ENCODE measurements around the gene SPAG7.

SPAG7 gene

DNA sequence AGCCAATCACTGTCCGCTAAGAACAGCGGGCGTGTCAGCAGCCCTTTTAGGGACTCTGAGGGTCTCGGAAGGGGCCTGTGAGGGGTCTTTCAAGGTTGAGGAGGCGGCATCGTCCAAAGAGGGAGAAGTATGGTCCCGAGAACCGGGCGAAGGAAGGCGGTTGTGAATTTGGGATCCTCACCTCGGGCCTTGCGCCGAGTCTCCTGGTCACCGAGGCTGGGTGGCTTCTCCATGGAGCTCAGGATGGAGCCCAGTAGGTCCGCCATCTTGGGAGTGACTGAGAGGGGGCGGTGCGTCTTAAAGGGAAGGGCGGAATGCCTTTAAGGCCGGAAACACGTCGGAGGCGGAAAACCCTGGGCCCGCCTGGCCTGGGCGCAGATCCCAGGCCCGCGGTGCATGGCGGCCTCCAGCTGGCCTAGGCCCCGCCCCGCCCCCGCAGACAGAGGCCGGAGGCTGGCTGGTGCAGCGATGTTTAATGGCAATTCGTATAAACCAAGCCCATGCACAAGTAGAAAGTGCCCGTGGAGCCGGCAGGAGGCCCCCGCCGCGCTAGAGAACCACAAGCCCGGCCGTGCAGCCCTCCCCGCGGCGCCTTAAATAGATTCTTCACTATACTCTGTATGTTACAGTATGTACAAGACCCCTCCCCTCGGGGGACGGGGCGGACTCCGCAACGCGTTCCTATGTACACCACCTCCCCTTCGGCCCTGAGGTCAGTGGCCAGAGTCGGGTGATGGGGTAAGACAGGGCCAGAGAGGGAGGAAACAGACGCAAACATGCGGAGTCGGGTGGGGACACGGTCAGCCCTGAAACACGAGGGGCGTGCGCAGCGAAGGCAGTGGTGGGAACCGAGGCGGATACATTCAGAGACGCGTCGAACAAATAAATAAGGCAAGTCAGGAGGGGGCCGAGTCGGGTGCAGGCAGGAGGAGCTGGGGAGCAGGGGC, at the start of gene SPAG7 (continued):
- TF ChIP-seq, protein P1, sequence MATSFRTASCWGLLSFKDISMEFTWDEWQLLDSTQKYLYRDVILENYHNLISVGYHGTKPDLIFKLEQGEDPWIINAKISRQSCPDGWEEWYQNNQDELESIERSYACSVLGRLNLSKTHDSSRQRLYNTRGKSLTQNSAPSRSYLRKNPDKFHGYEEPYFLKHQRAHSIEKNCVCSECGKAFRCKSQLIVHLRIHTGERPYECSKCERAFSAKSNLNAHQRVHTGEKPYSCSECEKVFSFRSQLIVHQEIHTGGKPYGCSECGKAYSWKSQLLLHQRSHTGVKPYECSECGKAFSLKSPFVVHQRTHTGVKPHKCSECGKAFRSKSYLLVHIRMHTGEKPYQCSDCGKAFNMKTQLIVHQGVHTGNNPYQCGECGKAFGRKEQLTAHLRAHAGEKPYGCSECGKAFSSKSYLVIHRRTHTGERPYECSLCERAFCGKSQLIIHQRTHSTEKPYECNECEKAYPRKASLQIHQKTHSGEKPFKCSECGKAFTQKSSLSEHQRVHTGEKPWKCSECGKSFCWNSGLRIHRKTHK (tag by site-specific recombination; IDR thresholded peaks at IDR 0.05) = no peak
- TF ChIP-seq ZBTB8A (tag by site-specific recombination; IDR thresholded peaks at IDR 0.05) = peak; percentile 79
- TF ChIP-seq, protein P2, sequence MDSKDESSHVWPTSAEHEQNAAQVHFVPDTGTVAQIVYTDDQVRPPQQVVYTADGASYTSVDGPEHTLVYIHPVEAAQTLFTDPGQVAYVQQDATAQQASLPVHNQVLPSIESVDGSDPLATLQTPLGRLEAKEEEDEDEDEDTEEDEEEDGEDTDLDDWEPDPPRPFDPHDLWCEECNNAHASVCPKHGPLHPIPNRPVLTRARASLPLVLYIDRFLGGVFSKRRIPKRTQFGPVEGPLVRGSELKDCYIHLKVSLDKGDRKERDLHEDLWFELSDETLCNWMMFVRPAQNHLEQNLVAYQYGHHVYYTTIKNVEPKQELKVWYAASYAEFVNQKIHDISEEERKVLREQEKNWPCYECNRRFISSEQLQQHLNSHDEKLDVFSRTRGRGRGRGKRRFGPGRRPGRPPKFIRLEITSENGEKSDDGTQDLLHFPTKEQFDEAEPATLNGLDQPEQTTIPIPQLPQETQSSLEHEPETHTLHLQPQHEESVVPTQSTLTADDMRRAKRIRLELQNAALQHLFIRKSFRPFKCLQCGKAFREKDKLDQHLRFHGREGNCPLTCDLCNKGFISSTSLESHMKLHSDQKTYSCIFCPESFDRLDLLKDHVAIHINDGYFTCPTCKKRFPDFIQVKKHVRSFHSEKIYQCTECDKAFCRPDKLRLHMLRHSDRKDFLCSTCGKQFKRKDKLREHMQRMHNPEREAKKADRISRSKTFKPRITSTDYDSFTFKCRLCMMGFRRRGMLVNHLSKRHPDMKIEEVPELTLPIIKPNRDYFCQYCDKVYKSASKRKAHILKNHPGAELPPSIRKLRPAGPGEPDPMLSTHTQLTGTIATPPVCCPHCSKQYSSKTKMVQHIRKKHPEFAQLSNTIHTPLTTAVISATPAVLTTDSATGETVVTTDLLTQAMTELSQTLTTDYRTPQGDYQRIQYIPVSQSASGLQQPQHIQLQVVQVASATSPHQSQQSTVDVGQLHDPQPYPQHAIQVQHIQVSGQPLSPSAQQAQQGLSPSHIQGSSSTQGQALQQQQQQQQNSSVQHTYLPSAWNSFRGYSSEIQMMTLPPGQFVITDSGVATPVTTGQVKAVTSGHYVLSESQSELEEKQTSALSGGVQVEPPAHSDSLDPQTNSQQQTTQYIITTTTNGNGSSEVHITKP (tag by site-specific recombination; IDR thresholded peaks at IDR 0.05) = no peak
- TF ChIP-seq ZNF121 (tag by site-specific recombination; IDR thresholded peaks at IDR 0.05) = no peak
- TF ChIP-seq IKZF3 (tag by site-specific recombination; IDR thresholded peaks at IDR 0.05) = peak; percentile 82
- TF ChIP-seq ZNF501 (tag by site-specific recombination; IDR thresholded peaks at IDR 0.05) = peak; percentile 68; the same call in 1 of the 2 replicates
- TF ChIP-seq ZNF791 (tag by site-specific recombination; IDR thresholded peaks at IDR 0.05) = no peak
- TF ChIP-seq ZNF2 (tag by site-specific recombination; IDR thresholded peaks at IDR 0.05) = peak; percentile 92
- no peak for TF ChIP-seq HOXC10 (CRISPR knock-in tag; IDR thresholded peaks at IDR 0.05)
- TF ChIP-seq, protein P3, sequence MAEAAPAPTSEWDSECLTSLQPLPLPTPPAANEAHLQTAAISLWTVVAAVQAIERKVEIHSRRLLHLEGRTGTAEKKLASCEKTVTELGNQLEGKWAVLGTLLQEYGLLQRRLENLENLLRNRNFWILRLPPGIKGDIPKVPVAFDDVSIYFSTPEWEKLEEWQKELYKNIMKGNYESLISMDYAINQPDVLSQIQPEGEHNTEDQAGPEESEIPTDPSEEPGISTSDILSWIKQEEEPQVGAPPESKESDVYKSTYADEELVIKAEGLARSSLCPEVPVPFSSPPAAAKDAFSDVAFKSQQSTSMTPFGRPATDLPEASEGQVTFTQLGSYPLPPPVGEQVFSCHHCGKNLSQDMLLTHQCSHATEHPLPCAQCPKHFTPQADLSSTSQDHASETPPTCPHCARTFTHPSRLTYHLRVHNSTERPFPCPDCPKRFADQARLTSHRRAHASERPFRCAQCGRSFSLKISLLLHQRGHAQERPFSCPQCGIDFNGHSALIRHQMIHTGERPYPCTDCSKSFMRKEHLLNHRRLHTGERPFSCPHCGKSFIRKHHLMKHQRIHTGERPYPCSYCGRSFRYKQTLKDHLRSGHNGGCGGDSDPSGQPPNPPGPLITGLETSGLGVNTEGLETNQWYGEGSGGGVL (tag by site-specific recombination; IDR thresholded peaks at IDR 0.05) = 0 out of 2 replicates have a peak, but pooled peaks have one; percentile 19
- no peak for TF ChIP-seq ZNF202 (tag by site-specific recombination; IDR thresholded peaks at IDR 0.05; ENCODE audit: borderline replicate concordance)
- no peak for TF ChIP-seq ZNF16 (tag by site-specific recombination; IDR thresholded peaks at IDR 0.05; ENCODE audit: low read depth)
- peak; percentile 81; the same call in 1 of the 2 replicates for TF ChIP-seq ZNF324 (tag by site-specific recombination; IDR thresholded peaks at IDR 0.05)
- peak; percentile 40; the same call in 1 of the 2 replicates for TF ChIP-seq ZNF391 (tag by site-specific recombination; IDR thresholded peaks at IDR 0.05; ENCODE audit: borderline replicate concordance, low read depth)
- peak; percentile 81; the same call in 1 of the 2 replicates for TF ChIP-seq ZNF76 (tag by site-specific recombination; IDR thresholded peaks at IDR 0.05; ENCODE audit: borderline replicate concordance, low read depth)
- no peak for TF ChIP-seq ZNF133 (tag by site-specific recombination; IDR thresholded peaks at IDR 0.05)
- no peak for TF ChIP-seq ZNF37A (tag by site-specific recombination; IDR thresholded peaks at IDR 0.05)
- TF ChIP-seq, protein P4, sequence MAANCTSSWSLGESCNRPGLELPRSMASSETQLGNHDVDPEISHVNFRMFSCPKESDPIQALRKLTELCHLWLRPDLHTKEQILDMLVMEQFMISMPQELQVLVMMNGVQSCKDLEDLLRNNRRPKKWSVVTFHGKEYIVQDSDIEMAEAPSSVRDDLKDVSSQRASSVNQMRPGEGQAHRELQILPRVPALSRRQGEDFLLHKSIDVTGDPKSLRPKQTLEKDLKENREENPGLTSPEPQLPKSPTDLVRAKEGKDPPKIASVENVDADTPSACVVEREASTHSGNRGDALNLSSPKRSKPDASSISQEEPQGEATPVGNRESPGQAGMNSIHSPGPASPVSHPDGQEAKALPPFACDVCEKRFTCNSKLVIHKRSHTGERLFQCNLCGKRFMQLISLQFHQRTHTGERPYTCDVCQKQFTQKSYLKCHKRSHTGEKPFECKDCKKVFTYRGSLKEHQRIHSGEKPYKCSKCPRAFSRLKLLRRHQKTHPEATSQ (tag by site-specific recombination; IDR thresholded peaks at IDR 0.05) = no peak
- no peak for TF ChIP-seq ZNF114 (tag by site-specific recombination; IDR thresholded peaks at IDR 0.05)
- peak; percentile 99 for TF ChIP-seq ZBTB7A (tag by site-specific recombination; IDR thresholded peaks at IDR 0.05; ENCODE audit: low read depth)
- TF ChIP-seq ZFP37 (tag by site-specific recombination; IDR thresholded peaks at IDR 0.05) = peak; percentile 23; the same call in 1 of the 2 replicates
- TF ChIP-seq HOXD13 (CRISPR knock-in tag; IDR thresholded peaks at IDR 0.05; ENCODE audit: borderline replicate concordance) = no peak
- no peak for TF ChIP-seq ZNF610 (tag by site-specific recombination; IDR thresholded peaks at IDR 0.05; ENCODE audit: borderline replicate concordance)
- TF ChIP-seq BCL11A (tag by site-specific recombination; IDR thresholded peaks at IDR 0.05; ENCODE audit: low read depth) = no peak
- no peak for TF ChIP-seq ZBTB21 (tag by site-specific recombination; IDR thresholded peaks at IDR 0.05)
